Measurements from ENCODE around the gene IQGAP3.

DNA sequence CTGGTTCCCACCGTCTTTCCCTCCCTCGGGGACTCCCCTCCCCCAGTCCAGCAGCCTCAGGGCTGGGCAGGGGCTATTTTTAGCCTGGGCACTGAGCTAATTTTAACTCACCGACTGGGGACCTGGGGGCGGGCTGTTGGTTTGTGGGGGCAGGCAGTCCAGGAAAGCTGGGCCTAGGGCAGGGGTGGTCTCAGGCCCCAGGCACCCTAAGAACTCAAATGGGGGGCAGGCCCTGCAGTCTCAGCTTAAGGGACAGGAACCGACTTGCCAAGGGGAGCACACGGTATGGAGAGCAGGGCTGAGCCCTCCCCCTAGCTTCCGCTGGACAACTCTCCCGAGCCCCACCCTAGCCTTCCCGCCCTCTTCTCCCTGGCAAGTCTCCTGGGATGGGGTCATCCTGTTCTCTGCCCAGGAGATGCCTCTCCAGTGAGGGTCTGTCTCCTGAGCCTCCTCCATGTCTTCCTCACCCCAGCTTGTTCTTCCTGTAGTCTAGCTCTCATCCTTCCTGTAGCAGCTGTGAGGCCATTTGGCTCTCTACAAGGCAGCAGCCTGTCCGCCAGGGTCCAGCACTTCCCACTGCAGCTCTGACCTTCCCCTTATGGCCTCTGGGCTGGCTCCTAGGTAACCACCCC lies 81.8 kb downstream of the IQGAP3 start:
- TF ChIP-seq, protein P1, sequence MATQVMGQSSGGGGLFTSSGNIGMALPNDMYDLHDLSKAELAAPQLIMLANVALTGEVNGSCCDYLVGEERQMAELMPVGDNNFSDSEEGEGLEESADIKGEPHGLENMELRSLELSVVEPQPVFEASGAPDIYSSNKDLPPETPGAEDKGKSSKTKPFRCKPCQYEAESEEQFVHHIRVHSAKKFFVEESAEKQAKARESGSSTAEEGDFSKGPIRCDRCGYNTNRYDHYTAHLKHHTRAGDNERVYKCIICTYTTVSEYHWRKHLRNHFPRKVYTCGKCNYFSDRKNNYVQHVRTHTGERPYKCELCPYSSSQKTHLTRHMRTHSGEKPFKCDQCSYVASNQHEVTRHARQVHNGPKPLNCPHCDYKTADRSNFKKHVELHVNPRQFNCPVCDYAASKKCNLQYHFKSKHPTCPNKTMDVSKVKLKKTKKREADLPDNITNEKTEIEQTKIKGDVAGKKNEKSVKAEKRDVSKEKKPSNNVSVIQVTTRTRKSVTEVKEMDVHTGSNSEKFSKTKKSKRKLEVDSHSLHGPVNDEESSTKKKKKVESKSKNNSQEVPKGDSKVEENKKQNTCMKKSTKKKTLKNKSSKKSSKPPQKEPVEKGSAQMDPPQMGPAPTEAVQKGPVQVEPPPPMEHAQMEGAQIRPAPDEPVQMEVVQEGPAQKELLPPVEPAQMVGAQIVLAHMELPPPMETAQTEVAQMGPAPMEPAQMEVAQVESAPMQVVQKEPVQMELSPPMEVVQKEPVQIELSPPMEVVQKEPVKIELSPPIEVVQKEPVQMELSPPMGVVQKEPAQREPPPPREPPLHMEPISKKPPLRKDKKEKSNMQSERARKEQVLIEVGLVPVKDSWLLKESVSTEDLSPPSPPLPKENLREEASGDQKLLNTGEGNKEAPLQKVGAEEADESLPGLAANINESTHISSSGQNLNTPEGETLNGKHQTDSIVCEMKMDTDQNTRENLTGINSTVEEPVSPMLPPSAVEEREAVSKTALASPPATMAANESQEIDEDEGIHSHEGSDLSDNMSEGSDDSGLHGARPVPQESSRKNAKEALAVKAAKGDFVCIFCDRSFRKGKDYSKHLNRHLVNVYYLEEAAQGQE (IDR thresholded peaks at IDR 0.05; ENCODE audit: unreplicated experiment): no peak
- TF ChIP-seq CTCF (conservative IDR thresholded peaks at IDR 0.05; ENCODE audit: low read depth in 2 of 2) (peak in 1 of 2 experiments; percentile 34; a peak in 1 of 4 replicates), POLR2AphosphoS5 (IDR thresholded peaks at IDR 0.05; ENCODE audit: low read depth) (no peak), EZH2 (IDR thresholded peaks at IDR 0.05; ENCODE audit: low read depth, unreplicated experiment) (no peak)

All from GM23338 (cell line).